ENCODE data around the gene NABP2.

GRCh38 chr12:56252649-56253048 is 28.5 kb downstream of the NABP2 start:
- TF ChIP-seq CTCF (IDR thresholded peaks at IDR 0.05; ENCODE audit: poor library complexity, severe bottlenecking) = no peak
- no peak for TF ChIP-seq SMC3 (conservative IDR thresholded peaks at IDR 0.05; ENCODE audit: poor library complexity)
- no peak for TF ChIP-seq EZH2 (IDR thresholded peaks at IDR 0.05; ENCODE audit: borderline replicate concordance, insufficient read depth, low read length, poor library complexity, severe bottlenecking)
- no peak for TF ChIP-seq POLR2AphosphoS5 (IDR thresholded peaks at IDR 0.05)
- TF ChIP-seq TAF1 (IDR thresholded peaks at IDR 0.05; ENCODE audit: low read depth) = no peak
- TF ChIP-seq, protein P1, sequence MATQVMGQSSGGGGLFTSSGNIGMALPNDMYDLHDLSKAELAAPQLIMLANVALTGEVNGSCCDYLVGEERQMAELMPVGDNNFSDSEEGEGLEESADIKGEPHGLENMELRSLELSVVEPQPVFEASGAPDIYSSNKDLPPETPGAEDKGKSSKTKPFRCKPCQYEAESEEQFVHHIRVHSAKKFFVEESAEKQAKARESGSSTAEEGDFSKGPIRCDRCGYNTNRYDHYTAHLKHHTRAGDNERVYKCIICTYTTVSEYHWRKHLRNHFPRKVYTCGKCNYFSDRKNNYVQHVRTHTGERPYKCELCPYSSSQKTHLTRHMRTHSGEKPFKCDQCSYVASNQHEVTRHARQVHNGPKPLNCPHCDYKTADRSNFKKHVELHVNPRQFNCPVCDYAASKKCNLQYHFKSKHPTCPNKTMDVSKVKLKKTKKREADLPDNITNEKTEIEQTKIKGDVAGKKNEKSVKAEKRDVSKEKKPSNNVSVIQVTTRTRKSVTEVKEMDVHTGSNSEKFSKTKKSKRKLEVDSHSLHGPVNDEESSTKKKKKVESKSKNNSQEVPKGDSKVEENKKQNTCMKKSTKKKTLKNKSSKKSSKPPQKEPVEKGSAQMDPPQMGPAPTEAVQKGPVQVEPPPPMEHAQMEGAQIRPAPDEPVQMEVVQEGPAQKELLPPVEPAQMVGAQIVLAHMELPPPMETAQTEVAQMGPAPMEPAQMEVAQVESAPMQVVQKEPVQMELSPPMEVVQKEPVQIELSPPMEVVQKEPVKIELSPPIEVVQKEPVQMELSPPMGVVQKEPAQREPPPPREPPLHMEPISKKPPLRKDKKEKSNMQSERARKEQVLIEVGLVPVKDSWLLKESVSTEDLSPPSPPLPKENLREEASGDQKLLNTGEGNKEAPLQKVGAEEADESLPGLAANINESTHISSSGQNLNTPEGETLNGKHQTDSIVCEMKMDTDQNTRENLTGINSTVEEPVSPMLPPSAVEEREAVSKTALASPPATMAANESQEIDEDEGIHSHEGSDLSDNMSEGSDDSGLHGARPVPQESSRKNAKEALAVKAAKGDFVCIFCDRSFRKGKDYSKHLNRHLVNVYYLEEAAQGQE (IDR thresholded peaks at IDR 0.05; ENCODE audit: borderline replicate concordance) = no peak
- TF ChIP-seq EP300 (conservative IDR thresholded peaks at IDR 0.05; ENCODE audit: poor library complexity, severe bottlenecking) = no peak
- no peak for TF ChIP-seq MXI1 (conservative IDR thresholded peaks at IDR 0.05; ENCODE audit: poor library complexity, severe bottlenecking)
- TF ChIP-seq RAD21 (conservative IDR thresholded peaks at IDR 0.05) = no peak

Data from neural cell (in vitro differentiated cells).